Astrocyte (in vitro differentiated cells and primary cell): Measurements from ENCODE around the gene PARL.

Source experiments
- CTCF ChIP-seq: IDR thresholded peaks from 2 replicates; pipeline ENCODE4 v1.5.1; 2011; ENCODE audit warnings: low read depth, mild to moderate bottlenecking, inconsistent platforms, low read length, moderate library complexity; ENCODE audit not compliant: insufficient read depth
- EZH2 ChIP-seq: IDR thresholded peaks from 2 replicates; pipeline ENCODE4 v1.6.1; 2012; ENCODE audit warnings: mild to moderate bottlenecking, low read length, inconsistent platforms; ENCODE audit not compliant: insufficient read depth

DNA sequence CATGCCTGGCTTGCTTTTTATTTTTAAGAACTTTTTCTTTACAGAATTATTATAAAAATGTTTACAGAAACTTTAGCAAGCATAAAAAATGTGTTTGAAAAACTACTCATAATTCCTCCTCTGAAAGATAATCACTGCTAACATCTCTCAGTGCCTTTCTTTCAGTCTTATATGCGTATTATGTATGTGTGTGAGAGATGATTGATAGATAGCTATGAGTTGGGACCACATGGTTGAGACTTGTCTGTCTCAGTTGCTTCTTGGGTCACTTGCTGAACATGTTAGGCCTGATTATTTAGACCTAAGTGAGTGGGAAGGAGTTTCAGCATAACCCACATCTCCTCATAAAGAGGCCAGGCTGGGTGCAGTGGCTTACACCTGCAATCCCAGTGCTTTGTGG, 70.4 kb downstream of the PARL start:
- TF ChIP-seq CTCF (no peak), EZH2 (no peak)
